GDM1 (cell line): ENCODE data around the gene SH3BP4.

Experiments used
- DNase-seq: peaks from one replicate; lab custom pipeline; 2025; lab: John Stamatoyannopoulos, UW

SH3BP4 gene

DNA sequence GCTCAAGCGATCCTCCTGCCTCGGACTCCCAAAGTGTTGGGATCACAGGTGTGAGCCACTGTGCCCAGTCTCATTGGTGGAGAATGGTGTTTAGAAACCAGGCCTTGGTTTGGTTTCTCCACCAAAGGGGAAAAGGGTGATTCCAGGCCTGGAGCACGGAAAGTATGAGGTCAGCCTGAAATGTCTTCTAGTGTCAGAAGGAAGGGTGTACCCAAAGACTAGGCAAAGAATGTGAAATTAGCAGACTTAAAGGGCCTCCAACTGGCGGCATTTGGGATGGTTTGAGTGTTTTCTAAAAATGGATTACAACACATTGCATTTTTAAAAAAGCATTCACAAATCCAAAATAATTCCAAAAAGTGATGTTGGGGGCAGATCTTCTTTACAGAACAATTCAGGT is 139.6 kb downstream of the SH3BP4 start:
- no peak for DNase-seq

DNA sequence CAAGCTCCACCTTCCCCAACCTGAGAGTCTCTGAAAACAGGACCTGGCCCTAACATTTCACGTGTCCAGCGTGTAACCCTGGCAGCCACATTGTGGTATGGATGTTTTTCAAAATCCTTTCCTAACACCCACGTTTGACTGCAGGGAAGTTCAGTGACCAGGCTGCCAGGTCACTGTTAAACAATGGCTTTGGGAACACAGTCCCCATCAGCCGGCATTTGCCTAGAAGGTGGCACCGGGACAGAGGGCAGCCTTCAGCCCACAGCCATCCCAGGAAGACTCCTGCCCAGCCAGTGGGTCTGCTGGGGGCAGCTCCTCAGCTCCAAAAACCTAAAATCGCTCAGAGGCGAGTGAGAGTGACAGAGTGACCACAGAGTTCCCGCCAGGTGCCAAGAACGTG is 140.2 kb downstream of the SH3BP4 start:
- no peak for DNase-seq

DNA sequence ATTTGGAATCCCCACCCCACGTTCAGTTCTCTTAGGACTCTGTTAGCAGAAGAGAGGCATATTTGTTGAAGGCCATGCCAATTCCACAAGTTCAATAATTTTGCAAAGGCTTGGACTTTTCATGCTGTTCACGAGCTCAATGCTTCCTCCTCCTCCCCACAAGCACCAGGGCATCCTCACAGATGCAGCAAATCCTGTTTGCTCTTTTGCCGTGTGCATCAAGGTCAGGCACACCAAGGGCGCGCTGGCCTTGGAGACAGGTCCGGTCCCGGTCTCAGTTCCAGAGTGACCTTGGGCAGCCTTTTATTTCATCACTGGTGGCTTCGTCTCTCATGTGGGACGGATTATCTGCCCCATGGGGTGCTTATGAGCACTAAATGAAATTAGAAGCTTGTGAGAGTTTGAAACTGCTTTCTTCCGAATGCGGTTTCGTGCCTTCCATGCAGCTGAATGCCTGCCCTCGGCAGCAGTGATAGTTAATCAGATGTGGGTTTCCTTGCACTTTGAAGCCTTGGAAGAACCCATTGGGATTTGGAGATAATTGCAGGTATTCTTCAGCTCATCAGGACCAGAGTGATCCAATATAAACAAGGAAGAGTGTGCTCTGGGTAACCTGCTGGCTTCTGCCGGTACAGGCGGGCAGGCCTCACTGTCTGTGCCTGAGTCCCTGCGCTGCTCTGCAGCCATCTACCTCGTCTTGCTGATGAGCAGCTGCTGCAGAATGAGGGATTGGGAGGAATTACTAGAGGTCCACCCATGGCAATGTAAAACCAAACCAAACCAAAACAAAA is 140.8 kb downstream of the SH3BP4 start:
- no peak for DNase-seq

DNA sequence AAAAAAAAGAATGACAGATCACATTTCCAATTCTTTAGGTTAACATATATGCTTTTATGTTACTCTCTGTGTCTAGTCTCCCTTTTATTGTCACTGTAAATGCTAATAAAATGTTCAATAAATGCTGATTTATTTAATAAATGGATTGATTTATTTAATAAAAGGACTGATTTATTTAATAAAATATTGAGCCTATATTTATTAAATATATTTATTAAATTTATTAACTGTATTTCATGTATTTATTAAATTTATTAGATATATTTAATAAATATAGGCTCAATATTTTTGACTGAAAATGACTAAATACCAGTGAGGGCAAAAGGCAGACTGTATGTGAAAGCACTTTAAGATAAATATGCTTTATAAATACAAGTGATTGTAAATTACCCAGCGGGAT is 142.6 kb downstream of the SH3BP4 start:
- DNase-seq = no peak

DNA sequence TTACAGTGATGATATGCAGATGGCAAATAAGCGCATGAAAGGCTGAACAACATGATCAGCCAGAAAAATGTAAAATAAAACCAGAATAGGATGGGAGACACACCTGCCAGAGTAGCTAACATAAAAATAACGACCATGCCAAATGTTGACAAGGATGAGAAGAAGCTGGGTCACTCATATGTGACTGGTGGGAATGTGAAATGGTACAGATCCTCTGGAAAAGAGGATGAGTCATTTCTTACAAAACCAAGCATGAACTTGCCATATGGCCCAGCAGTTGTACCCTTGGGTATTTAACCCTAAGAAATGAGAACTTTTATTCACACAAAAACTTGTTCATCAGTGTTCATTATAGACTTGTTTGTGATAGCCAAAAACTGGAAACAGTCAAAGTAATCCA is 143.8 kb downstream of the SH3BP4 start:
- DNase-seq = no peak

DNA sequence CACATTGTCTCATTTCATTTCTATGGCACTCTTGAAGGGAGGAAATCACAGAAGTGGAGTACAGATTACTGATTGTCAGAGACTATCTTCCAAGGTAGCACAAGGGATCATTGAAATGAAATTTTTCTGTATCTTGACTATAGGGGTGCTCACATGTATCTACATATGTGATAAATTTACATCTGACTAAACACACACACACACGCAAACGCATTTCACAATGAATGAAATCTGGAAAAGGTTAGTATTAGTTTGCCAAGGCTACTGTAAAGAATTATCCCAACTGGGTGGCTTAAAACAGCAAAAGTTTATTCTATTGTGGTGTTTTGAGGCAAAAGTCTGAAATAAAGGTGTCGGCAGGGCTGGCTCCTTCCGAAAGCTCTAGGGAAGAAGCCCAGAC is 144.6 kb downstream of the SH3BP4 start:
- no peak for DNase-seq

DNA sequence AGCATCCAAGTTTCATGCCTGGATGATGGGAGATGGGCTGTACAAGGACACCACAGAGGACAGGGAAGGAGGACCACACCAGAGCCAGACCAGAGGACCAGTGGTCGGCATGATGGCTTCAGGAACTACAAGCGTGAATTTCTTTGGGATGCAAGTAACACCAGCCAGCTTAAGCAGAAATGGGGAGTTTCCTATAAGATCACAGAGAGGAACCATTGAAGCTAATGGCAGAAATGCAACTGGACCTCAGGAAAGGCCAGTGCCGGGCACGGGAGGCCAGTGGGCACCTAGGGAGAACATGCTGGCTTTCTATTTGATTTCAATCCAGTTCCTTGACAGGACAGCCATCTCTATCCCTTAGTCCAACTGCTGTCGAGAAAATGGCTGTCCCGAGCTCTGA is 145.4 kb downstream of the SH3BP4 start:
- no peak for DNase-seq

DNA sequence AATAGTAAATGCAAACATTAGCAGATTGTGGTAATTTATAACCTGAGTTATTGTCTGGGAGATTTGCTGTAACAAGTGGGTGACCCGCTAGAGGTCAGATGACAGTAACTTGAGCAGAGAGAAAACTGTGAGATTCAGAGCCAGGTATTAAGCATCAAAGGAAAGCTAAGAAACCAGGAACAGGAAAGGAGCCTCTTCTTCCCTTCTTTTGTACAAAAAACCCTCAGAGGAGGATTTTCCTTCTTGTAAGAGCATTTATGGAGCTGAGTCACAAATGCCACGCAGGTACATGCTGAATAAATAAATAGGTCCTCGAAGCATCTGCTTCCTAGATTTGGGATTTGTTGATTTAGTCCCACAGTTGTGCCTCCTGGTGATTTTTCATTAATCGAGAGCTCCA is 146.5 kb downstream of the SH3BP4 start:
- DNase-seq = no peak

DNA sequence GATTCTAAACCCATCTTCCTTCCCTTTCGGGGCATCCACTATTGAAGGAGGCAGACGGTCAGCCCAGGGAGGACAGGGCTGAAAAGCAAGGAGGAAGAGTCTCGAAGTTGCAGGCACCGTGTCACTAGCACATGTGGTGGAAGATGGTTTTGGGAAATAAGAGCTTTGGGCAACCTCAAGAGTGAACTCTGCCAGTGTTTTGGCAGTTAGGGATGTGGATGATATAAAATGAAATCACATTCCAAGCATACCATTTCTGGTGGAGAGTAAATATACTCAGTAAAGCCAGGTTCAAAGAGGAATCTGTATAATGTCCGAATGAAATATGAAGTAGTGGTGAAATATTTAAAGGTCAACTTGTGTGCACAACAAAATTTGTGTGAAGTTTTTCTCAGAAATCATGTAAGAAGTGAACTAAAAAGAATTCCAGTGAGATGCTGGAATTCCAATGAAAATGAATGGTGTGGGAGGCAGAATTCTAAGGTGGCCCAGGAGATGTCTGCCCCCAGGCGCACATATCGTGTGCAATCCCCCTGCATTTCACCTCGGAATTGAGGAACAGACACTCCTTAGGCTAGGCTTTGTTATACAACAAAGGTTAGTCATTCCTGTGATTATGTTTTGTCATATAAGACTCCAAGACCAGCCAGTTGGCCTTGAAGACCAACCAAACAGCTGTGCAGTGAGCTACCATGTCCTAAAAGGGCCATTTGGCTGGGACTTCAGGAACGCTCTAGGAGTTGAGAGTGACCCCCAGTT is 147.1 kb downstream of the SH3BP4 start:
- no peak for DNase-seq

DNA sequence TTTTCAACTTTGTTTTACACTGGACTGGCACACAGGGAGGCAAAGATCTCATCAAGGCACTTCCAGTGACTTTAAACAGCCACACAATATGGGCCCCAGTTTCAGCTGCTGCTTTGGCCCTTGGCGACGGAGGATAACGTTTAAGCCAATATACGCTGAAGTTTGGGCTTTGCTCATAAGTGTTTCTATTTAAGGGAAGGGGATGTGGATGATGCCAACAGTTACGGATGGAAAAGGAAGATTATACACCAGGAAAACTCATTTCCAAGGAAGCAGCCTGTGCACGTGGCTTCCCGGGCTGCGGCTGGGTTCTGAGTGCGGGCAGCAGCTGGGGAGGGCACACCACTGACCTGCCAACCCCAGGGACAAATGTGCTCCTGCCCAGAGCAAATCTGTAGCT is 151.1 kb downstream of the SH3BP4 start:
- DNase-seq = no peak
